NCI-H774 (cell line): ENCODE results near the gene MBD3L2B.

Experiments used
- DNase-seq: peaks from one replicate; lab custom pipeline; 2025; lab: John Stamatoyannopoulos, UW

Gene MBD3L2B

GRCh38 chr19:7010722-7011593 is 10.3 kb downstream of the MBD3L2B start:
- DNase-seq = no peak

- DNase-seq = no peak
Observed at GRCh38 chr19:7007859-7008258, 13.4 kb downstream of the MBD3L2B start.

GRCh38 chr19:7006135-7006704 is 15.0 kb downstream of the MBD3L2B start:
- DNase-seq = no peak

GRCh38 chr19:7004313-7004931 is 16.8 kb downstream of the MBD3L2B start:
- DNase-seq = no peak

GRCh38 chr19:7000816-7001215 is 20.4 kb downstream of the MBD3L2B start:
- DNase-seq = no peak

- DNase-seq = no peak
Observed at GRCh38 chr19:7000333-7000732, 20.9 kb downstream of the MBD3L2B start.

- DNase-seq = no peak
Observed at GRCh38 chr19:6999933-7000332, 21.3 kb downstream of the MBD3L2B start.

GRCh38 chr19:6997679-6998445 is 23.4 kb downstream of the MBD3L2B start:
- DNase-seq = no peak

- DNase-seq = no peak
Observed at GRCh38 chr19:6996810-6997209, 24.4 kb downstream of the MBD3L2B start.

GRCh38 chr19:6995054-6995453 is 26.2 kb downstream of the MBD3L2B start:
- no peak for DNase-seq

GRCh38 chr19:6988257-6988656 is 33.0 kb downstream of the MBD3L2B start:
- DNase-seq = no peak

GRCh38 chr19:6987850-6988249 is 33.4 kb downstream of the MBD3L2B start:
- DNase-seq = no peak

- DNase-seq = no peak
Observed at GRCh38 chr19:6983448-6983847, 37.8 kb downstream of the MBD3L2B start.

GRCh38 chr19:6979399-6979798 is 41.8 kb downstream of the MBD3L2B start:
- DNase-seq = no peak

- no peak for DNase-seq
Observed at GRCh38 chr19:6976197-6976596, 45.0 kb downstream of the MBD3L2B start.

GRCh38 chr19:6971366-6971765 is 49.9 kb downstream of the MBD3L2B start:
- no peak for DNase-seq

GRCh38 chr19:6970443-6970842 is 50.8 kb downstream of the MBD3L2B start:
- DNase-seq = no peak

- DNase-seq = no peak
Observed at GRCh38 chr19:6970021-6970420, 51.2 kb downstream of the MBD3L2B start.

- DNase-seq = no peak
Observed at GRCh38 chr19:6969490-6969889, 51.7 kb downstream of the MBD3L2B start.
